GM21447 (cell line): ENCODE results near the gene LMO7.
A peak's percentile ranks its signal among the peaks of the same experiment; 100 is the strongest.
"Not testable (repeated sequence)": the region's sequence is repeated elsewhere in the genome, so short reads cannot be mapped to it uniquely, and the experiment has no call there.

Experiments
- ATAC-seq: cut with Tn5 transposase; IDR thresholded peaks from one replicate; pipeline ENCODE4 v1.9.1; 2021; ENCODE audit not compliant: unreplicated experiment

Gene LMO7

GRCh38 chr13:75739244-75739868 is 103.2 kb downstream of the LMO7 start:
- ATAC-seq, result peak; percentile 78

GRCh38 chr13:75740031-75740430 is 103.9 kb downstream of the LMO7 start:
- peak; percentile 15 for ATAC-seq

GRCh38 chr13:75743072-75743471 is 106.9 kb downstream of the LMO7 start:
- not testable (repeated sequence) for ATAC-seq

GRCh38 chr13:75744127-75744526 is 108.0 kb downstream of the LMO7 start:
- no peak for ATAC-seq

- no peak for ATAC-seq
Measured at GRCh38 chr13:75745387-75745786, 109.3 kb downstream of the LMO7 start.

GRCh38 chr13:75748874-75749273 is 112.7 kb downstream of the LMO7 start:
- ATAC-seq, result no peak

- ATAC-seq, result no peak
Measured at GRCh38 chr13:75749407-75749806, 113.3 kb downstream of the LMO7 start.

GRCh38 chr13:75751350-75751749 is 115.2 kb downstream of the LMO7 start:
- ATAC-seq, result no peak

- ATAC-seq, result no peak
Measured at GRCh38 chr13:75752826-75753225, 116.7 kb downstream of the LMO7 start.

GRCh38 chr13:75754936-75755335 is 118.8 kb downstream of the LMO7 start:
- ATAC-seq, result no peak

GRCh38 chr13:75757336-75757735 is 121.2 kb downstream of the LMO7 start:
- ATAC-seq, result no peak

- no peak for ATAC-seq
Measured at GRCh38 chr13:75759531-75759930, 123.4 kb downstream of the LMO7 start.

GRCh38 chr13:75760131-75761021 is 124.2 kb downstream of the LMO7 start:
- peak; percentile 44 for ATAC-seq

GRCh38 chr13:75761369-75761768 is 125.2 kb downstream of the LMO7 start:
- ATAC-seq, result peak; percentile 23

- ATAC-seq, result peak; percentile 93
Measured at GRCh38 chr13:75762076-75762937, 126.2 kb downstream of the LMO7 start.

GRCh38 chr13:75762955-75763354 is 126.8 kb downstream of the LMO7 start:
- ATAC-seq, result no peak

GRCh38 chr13:75763512-75763911 is 127.4 kb downstream of the LMO7 start:
- no peak for ATAC-seq

GRCh38 chr13:75764251-75764925 is 128.3 kb downstream of the LMO7 start:
- ATAC-seq, result no peak

- no peak for ATAC-seq
Measured at GRCh38 chr13:75764926-75765310, 128.8 kb downstream of the LMO7 start.

GRCh38 chr13:75766636-75767035 is 130.5 kb downstream of the LMO7 start:
- no peak for ATAC-seq
